Activated T-helper 2 cell treated with anti-CD3 and anti-CD28 coated beads, Interferon-gamma antibody, Interleukin-2, Interleukin-4, amounts not matched to agents 10 μg/mL and 5 μg/mL and 100 μg/mL, durations not matched to agents 14 hours and 24 hours and 36 hours (primary cell): ENCODE data around the gene MOV10L1. TPM values are rescaled to one million over a fixed set of nuclear protein-coding genes. Genes with fewer than 3 reads are reported as not detected.
"Not testable (repeated sequence)": the region's sequence is repeated elsewhere in the genome, so short reads cannot be mapped to it uniquely, and the experiment has no call there.

Experiments
- DNase-seq: peaks from one replicate; pipeline ENCODE4 v3.0.0; 2021; ENCODE audit warnings: low spot score
- H3K27ac Mint-ChIP-seq: one replicate; pipeline ENCODE4 v1.8.0; 2021; ENCODE audit warnings: mixed read lengths
- H3K27me3 Mint-ChIP-seq: one replicate; pipeline ENCODE4 v1.8.0; 2021; ENCODE audit warnings: low read depth, mixed read lengths
- H3K36me3 Mint-ChIP-seq: one replicate; pipeline ENCODE4 v1.8.0; 2021; ENCODE audit warnings: low read depth, mixed read lengths
- H3K4me1 Mint-ChIP-seq: one replicate; pipeline ENCODE4 v1.8.0; 2021; ENCODE audit warnings: low read depth, mixed read lengths
- H3K4me3 Mint-ChIP-seq: one replicate; pipeline ENCODE4 v1.8.0; 2021; ENCODE audit warnings: low read depth, mild to moderate bottlenecking, moderate library complexity, mixed read lengths
- H3K9me3 Mint-ChIP-seq: one replicate; pipeline ENCODE4 v1.8.0; 2021; ENCODE audit warnings: mixed read lengths
- intact Hi-C: fragments of 100-400 bp; cut with micrococcal nuclease; formaldehyde crosslinking; loops from one replicate; pipeline ENCODE4 v1.15.1; 2023
- total RNA-seq: library from RNA; stranded (reverse); gene quantifications from 2 replicates; pipeline ENCODE4 v1.2.3, GENCODE V29; 2022

Gene MOV10L1
- total RNA-seq, 1 donor from 2014 or later = 0.07 TPM

GRCh38 chr22:50078246-50078645 is 11.6 kb upstream of the MOV10L1 start:
- H3K4me1 Mint-ChIP-seq = no peaks in the 10 kb centered on the region
- H3K4me3 Mint-ChIP-seq = no peak overlapping the region
- H3K27me3 Mint-ChIP-seq = no peaks in the 10 kb centered on the region
- intact Hi-C loops = no loop called here
- H3K36me3 Mint-ChIP-seq = no peaks in the 10 kb centered on the region
- no peak overlapping the region for H3K27ac Mint-ChIP-seq
- no peak for DNase-seq
- H3K9me3 Mint-ChIP-seq = no peaks in the 10 kb centered on the region

GRCh38 chr22:50078761-50079160 is 11.0 kb upstream of the MOV10L1 start:
- Mint-ChIP-seq H3K27me3 (no peaks in the 10 kb centered on the region), H3K4me3 (no peak overlapping the region), H3K9me3 (no peaks in the 10 kb centered on the region), H3K27ac (no peak overlapping the region), H3K36me3 (no peaks in the 10 kb centered on the region), H3K4me1 (no peaks in the 10 kb centered on the region)
- intact Hi-C loops = no loop called here
- no peak for DNase-seq

- Mint-ChIP-seq H3K36me3 (peaks cover under 1% of the 10 kb centered on the region), H3K4me3 (no peak overlapping the region), H3K27me3 (peaks cover 5% of the 10 kb centered on the region), H3K4me1 (peaks cover 2% of the 10 kb centered on the region), H3K27ac (no peak overlapping the region), H3K9me3 (peaks cover under 1% of the 10 kb centered on the region)
- no peak for DNase-seq
- intact Hi-C loops = no loop called here
These were observed 9.7 kb upstream of the MOV10L1 start for GRCh38 chr22:50080077-50080465.

DNA sequence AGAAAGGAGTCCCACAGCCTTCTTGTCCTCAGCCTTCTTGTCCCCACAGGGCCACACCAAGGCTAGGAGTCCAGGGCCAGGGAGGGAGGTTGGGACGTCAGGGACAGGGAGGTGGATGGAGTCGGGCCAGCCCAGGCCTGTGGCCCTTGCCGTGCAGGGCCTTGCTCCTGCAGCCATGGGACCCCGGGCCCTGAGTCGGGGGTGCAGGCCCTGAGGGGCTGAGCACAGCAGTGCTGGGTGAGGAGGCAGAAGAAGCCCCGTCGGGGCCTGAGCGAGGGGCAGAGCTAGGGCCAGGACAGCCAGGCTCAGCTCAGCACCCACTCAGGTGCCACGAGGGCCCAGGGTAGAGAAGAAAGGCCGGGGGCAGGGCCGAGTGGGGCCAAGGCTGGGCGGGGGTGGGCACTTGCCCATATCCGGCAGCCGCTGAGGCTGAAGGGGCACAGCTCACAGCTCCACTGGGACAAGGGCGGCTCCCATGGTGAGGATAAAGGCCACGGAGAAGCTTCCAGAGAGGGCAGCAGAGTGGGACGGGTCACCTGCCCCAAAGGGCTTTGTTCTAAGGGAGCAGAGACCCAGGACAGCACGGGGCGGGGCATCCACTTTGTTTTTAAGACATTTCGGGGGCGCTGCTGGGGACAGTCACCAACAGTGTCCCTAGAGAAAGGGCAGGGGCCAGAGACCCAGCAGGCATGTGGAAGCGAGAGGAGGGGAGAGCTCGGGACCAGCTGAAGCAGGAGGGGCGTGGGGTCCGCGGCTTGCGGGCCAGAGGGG is 8.2 kb upstream of the MOV10L1 start:
- Mint-ChIP-seq H3K4me1 (peaks cover 9% of the 10 kb centered on the region), H3K4me3 (no peak overlapping the region), H3K36me3 (peaks cover 4% of the 10 kb centered on the region), H3K9me3 (peaks cover 4% of the 10 kb centered on the region), H3K27me3 (peaks cover 10% of the 10 kb centered on the region), H3K27ac (no peak overlapping the region)
- intact Hi-C loops = no loop called here
- DNase-seq = no peak

- peaks cover 11% of the 10 kb centered on the region for H3K27me3 Mint-ChIP-seq
- DNase-seq = no peak
- no peak overlapping the region for H3K4me3 Mint-ChIP-seq
- no peak overlapping the region for H3K27ac Mint-ChIP-seq
- H3K36me3 Mint-ChIP-seq = peaks cover 11% of the 10 kb centered on the region
- H3K4me1 Mint-ChIP-seq = peaks cover 9% of the 10 kb centered on the region
- intact Hi-C loops = no loop called here
- H3K9me3 Mint-ChIP-seq = peaks cover 4% of the 10 kb centered on the region
These were observed 7.5 kb upstream of the MOV10L1 start for GRCh38 chr22:50082197-50082715.

DNA sequence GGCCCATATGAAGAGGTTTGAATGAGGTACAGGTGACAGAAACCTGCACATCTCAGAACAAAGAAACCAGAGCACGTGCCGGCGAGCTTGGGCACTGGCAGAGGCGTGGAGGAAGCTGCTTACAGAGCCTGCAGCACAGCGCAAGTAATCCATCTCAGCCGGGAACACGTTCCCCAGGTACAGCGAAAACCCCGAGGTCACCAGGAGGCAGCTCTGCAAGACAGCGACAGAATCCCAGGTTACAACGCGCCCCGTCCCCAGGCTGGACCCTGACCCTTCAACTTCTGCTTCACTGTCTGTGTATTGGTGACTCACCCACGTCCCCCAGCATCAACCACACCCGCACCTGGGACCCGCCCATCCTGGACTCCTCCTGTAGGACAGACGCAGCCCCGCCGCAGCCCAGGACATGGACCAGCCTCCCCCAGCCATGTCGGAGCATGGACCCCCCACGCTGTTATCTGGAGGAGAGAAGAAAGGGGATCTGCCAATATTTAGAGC is 6.8 kb upstream of the MOV10L1 start:
- Mint-ChIP-seq H3K27ac (no peak overlapping the region), H3K27me3 (peaks cover 11% of the 10 kb centered on the region), H3K4me1 (peaks cover 9% of the 10 kb centered on the region), H3K9me3 (peaks cover 4% of the 10 kb centered on the region), H3K36me3 (peaks cover 13% of the 10 kb centered on the region), H3K4me3 (no peak overlapping the region)
- intact Hi-C loops = no loop called here
- no peak for DNase-seq

DNA sequence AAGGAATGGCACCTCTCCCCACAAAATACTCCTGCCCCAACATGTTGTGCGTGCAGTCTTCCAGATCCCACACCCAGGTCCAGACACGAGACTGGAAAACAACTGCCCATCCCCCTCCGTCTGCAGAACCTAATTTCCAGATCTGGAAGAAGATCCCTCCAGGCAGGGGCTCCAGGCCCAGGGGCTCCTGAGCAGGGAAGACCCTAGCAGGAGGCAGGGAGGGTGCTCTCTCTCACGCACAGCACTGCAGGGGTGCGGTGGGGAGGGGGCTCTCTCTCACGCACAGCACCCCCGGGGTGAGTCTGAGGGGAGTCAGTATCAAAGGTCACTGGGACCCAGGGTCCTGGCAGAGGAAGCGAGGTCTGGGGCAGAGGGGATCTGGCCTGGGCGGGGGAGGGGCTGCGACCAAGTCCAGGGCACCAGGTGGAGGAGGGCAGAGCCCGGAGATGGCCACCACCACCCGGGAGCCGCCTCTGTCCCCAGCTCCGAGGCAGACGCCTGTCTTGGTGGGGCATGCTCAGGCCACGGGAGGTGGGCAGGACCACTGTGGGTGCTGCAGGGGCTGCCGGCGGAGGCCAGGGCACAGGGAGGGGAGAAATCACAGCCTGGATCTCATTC is 6.2 kb upstream of the MOV10L1 start:
- H3K9me3 Mint-ChIP-seq = peaks cover 4% of the 10 kb centered on the region
- no peak for DNase-seq
- H3K36me3 Mint-ChIP-seq = peaks cover 13% of the 10 kb centered on the region
- no peak overlapping the region for H3K27ac Mint-ChIP-seq
- intact Hi-C loops = no loop called here
- H3K4me3 Mint-ChIP-seq = no peak overlapping the region
- H3K27me3 Mint-ChIP-seq = peaks cover 11% of the 10 kb centered on the region
- peaks cover 9% of the 10 kb centered on the region for H3K4me1 Mint-ChIP-seq

- H3K9me3 Mint-ChIP-seq = peaks cover 4% of the 10 kb centered on the region
- intact Hi-C loops = no loop called here
These were observed 5.7 kb upstream of the MOV10L1 start for GRCh38 chr22:50084080-50084477.

DNA sequence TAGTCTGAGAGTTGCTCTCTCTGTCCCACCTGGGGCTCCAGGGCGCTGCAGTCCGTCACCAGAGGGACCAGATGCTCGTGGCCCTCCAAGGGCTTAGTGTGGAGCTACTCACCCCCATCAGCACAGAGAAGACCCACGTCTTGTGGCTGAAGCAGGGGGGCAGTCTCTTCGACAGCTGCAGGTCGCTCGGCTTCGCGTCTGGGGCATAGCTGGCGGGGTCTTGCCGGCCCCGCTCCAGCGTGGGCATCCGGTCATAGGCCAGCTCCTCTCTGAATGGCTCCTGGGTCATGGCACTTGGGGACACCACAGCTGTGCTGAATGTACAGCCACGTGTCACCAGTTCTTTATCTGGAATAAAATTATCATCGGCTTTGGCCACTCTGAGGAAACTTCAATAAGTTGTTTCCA is 5.2 kb upstream of the MOV10L1 start:
- Mint-ChIP-seq H3K4me1 (peaks cover 9% of the 10 kb centered on the region), H3K4me3 (no peak overlapping the region), H3K36me3 (peaks cover 13% of the 10 kb centered on the region), H3K27me3 (peaks cover 11% of the 10 kb centered on the region), H3K9me3 (peaks cover 4% of the 10 kb centered on the region), H3K27ac (no peak overlapping the region)
- intact Hi-C loops = no loop called here
- DNase-seq = no peak

More at GRCh38 chr22:50084080-50084477, 5.7 kb upstream of the MOV10L1 start:
- no peak for DNase-seq
- Mint-ChIP-seq H3K4me1 (peaks cover 9% of the 10 kb centered on the region), H3K27me3 (peaks cover 11% of the 10 kb centered on the region), H3K36me3 (peaks cover 13% of the 10 kb centered on the region), H3K27ac (no peak overlapping the region), H3K4me3 (no peak overlapping the region)

DNA sequence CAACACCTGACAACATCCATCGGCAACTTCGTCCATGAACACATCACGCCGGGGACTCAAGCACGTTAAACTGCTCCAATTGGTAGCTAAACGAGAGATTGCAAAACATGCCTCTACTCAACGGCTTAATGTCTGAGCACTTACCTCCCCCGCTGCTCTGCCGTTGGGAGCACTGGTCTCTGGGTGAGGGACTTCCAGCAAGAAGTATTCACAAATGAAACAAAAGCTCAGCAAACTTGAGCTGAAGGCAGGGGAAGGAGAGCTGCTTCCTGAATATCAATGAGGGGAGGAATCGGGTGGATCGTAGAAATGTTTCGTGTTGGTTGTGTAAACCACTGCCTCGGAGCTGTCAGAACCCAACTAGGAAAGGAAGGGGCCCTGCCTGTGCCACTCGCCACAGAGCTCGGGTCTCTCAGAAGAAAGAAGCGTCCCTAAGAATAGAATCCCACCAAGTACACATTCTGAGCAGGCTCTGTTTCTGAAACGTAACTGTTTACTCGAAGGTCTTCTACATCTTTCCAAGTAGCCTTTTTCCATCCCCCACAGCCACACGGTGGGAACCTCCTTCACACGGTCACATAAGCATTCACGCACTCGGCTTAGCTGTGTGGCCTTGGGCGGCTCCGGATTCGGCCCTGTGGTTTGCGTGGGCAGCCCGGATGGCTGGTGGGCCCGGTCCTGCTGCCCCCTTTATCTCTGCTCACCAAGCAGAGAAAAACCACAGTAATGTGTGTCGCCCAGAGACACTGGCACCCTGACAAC is 4.4 kb upstream of the MOV10L1 start, which contains the start of gene MLC1:
Gene MLC1 (minus strand): TSS at position 216 of the 762 bp plus-strand sequence. CDS start 524 bp downstream, outside the sequence.
- intact Hi-C loops = no loop called here
- Mint-ChIP-seq H3K4me1 (peaks cover 9% of the 10 kb centered on the region), H3K36me3 (peaks cover 13% of the 10 kb centered on the region), H3K27ac (no peak within 1 kb of the TSS), H3K9me3 (peaks cover 6% of the 10 kb centered on the region), H3K27me3 (peaks cover 11% of the 10 kb centered on the region), H3K4me3 (peak within 1 kb of the TSS; percentile 65)
- no peak for DNase-seq

GRCh38 chr22:50086526-50086925 is 3.3 kb upstream of the MOV10L1 start:
- peaks cover 11% of the 10 kb centered on the region for H3K27me3 Mint-ChIP-seq
- intact Hi-C loops = no loop called here
- H3K4me1 Mint-ChIP-seq = peaks cover 9% of the 10 kb centered on the region
- no peak for DNase-seq
- H3K9me3 Mint-ChIP-seq = peaks cover 9% of the 10 kb centered on the region
- H3K36me3 Mint-ChIP-seq = peaks cover 13% of the 10 kb centered on the region
- no peak overlapping the region for H3K27ac Mint-ChIP-seq
- no peak overlapping the region for H3K4me3 Mint-ChIP-seq

DNA sequence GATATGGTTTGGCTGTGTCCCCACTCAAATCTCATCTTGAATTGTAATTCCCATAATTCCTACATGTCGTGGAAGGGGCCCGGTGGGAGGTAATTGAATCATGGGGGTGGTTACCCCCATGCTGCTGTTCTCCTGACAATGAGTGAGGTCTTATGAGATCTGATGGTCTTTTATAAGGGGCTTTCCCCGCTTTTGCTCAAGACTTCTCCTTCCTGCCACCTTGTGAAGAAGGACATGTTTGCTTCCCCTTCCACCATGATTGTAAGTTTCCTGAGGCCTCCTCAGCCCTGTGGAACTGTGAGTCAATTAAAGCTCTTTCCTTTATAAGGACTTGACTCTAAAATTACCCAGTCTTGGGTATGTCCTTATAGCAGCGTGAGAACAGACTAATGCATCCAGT is 2.8 kb upstream of the MOV10L1 start:
- H3K9me3 Mint-ChIP-seq, H3K27ac Mint-ChIP-seq, intact Hi-C loops, DNase-seq, H3K4me1 Mint-ChIP-seq, H3K4me3 Mint-ChIP-seq: not testable (repeated sequence)
- H3K36me3 Mint-ChIP-seq = peaks cover 13% of the 10 kb centered on the region
- H3K27me3 Mint-ChIP-seq = peaks cover 11% of the 10 kb centered on the region
